GM12892 (cell line): ENCODE results near the gene DIMT1.

Source experiments
- POLR2A ChIP-seq: IDR thresholded peaks from 2 replicates; pipeline ENCODE4 v1.6.1; 2011; ENCODE audit warnings: low read depth, low read length, control low read depth
- POLR2AphosphoS5 ChIP-seq: IDR thresholded peaks from 2 replicates; pipeline ENCODE4 v1.6.1; 2011; ENCODE audit warnings: low read depth, low read length, control low read depth

DNA sequence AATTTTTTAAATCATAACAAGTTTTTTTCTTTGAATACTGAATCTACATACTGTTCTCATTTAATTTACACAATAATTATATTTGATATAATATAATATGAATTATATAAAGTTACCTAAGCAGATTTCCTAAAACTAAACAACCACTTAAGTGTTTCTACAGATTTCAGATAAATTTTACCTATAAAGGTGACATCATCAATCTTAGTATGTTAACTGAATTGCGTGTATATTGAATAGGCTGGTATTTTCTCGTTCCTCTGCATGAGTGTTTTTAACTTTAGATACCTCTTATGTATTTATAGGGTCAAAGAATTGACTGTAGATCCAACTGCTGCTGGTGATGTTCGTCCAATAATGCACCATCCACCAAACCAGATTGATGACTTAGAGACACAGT is 30.3 kb downstream of the DIMT1 start:
- no peak for TF ChIP-seq POLR2AphosphoS5
- no peak for TF ChIP-seq POLR2A
